ENCODE results near the gene ROBO1. TPM values are rescaled to one million over a fixed set of nuclear protein-coding genes. Genes with fewer than 3 reads are reported as not detected.
"Not testable (repeated sequence)": the region's sequence is repeated elsewhere in the genome, so short reads cannot be mapped to it uniquely, and the experiment has no call there.

ROBO1 gene
- total RNA-seq, 1 donor from 2014 or later: 0.64 TPM

DNA sequence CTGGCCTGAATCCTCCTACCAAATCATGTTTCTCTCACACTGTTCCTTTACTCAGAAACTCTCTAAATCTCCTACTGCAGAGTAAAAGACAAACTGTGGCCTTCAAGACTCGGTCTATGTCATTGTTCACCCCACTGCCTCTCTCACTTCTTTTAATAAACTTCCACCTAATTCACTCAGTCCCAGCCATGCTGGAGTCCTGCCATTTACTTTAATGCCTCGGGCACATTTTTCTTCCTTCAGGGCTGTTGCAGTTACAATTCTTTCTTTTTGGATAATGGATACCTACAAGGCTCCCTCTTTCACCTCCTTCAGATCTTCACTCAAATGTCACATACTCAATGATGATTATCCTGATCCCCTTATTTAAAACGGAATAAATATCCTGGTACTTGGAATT, 955.6 kb downstream of the ROBO1 start:
- no peak for DNase-seq (ENCODE audit: low read depth in 2 of 2)

- DNase-seq (ENCODE audit: low read depth in 2 of 2): no peak
Measured at GRCh38 chr3:78809966-78810365, 957.8 kb downstream of the ROBO1 start.

- DNase-seq (ENCODE audit: low read depth in 2 of 2): no peak
Measured at GRCh38 chr3:78804251-78805037, 963.4 kb downstream of the ROBO1 start.

- DNase-seq (ENCODE audit: low read depth in 2 of 2): no peak
Measured at GRCh38 chr3:78802562-78802930, 965.3 kb downstream of the ROBO1 start.

DNA sequence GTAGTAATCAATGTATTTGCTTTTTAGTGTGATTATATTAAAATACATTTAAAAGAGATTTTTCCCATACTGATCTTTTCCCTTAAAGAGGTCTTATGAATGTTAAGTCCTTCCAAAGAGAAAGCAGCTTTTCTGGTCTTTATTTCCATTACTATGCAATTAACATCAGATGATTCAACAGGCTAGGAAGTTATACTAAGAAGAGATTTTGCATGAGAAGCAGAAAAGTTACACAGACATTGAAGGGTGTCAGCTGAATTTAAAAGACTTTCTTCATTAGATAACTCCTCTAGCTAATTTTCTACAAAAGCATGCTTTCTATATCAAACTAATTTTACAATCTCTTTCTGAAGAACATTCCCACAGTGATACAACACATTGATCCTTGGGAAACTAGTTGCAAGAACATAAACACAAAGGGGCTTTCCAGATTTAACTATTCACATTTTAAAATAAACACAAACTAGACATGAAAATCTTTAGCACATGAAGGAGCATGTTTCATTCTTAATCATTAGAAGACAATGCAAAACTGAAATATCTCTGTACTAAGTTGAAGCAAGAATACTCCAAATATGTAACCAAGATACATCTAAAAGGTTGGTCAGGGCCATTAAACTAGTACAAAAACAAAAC, 965.8 kb downstream of the ROBO1 start:
- DNase-seq (ENCODE audit: low read depth in 2 of 2): no peak

- DNase-seq (ENCODE audit: low read depth in 2 of 2): no peak
Measured at GRCh38 chr3:78799681-78800080, 968.1 kb downstream of the ROBO1 start.

- DNase-seq (ENCODE audit: low read depth in 2 of 2): no peak
Measured at GRCh38 chr3:78798266-78798832, 969.4 kb downstream of the ROBO1 start.

- no peak for DNase-seq (ENCODE audit: low read depth in 2 of 2)
Measured at GRCh38 chr3:78794431-78794830, 973.4 kb downstream of the ROBO1 start.

- no peak for DNase-seq (ENCODE audit: low read depth in 2 of 2)
Measured at GRCh38 chr3:78792733-78793132, 975.1 kb downstream of the ROBO1 start.

DNA sequence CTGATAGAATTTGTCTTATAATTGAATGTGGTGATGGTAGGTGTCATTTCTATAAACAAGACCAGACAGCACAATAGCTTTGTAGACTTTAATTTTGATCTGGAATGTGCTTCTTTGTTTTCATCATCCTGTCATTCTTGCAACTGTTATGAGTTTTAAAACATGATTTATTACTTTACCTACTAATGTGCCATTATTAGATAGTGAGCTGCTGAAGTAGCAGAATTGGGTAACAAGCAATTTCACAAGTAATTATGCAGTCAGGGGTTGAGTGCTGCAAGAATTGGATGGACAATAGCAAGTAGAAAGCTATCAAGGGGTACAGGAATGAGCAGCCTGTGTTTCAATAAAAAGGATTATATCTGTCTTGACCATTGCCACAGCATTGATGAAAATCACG, 975.6 kb downstream of the ROBO1 start:
- DNase-seq (ENCODE audit: low read depth in 2 of 2): no peak

DNA sequence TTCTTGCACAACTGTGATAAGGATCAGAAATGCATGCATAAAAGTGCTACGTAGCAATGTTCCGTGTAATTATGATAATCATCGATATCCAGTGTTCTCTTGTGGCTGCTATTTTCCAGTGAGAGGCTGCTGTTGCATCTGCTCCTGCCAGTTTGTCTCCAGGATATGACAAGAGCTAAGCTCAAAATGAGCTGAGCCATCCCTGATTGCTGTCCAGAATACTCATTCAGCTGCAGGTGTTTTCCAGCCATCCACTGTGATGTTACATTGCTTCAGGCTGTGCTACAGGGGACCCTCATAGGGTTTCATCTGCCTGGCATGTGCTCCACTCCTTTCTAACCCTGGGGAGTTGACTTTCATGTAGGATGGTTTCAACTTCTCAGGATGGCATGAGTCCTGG, 976.0 kb downstream of the ROBO1 start:
- DNase-seq (ENCODE audit: low read depth in 2 of 2): no peak

DNA sequence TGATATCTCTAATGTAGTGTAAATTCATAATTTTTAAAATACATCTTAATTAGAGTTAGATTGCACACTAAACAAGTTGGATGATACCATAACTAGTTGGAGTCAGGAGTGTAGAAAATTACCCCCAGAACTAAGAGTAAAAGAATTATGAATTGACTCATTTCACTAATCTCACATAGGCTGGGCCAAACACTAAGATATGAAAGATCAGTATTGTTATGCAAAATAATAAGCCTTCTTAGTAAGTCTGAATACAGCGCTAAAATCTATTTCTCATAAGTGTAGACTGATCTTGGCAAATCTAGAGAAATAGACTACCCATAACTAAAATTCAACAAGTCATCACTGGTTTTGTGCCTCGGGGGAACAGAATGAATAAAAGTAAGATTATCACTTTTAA, 979.0 kb downstream of the ROBO1 start:
- no peak for DNase-seq (ENCODE audit: low read depth in 2 of 2)

GRCh38 chr3:78785004-78785403, 982.8 kb downstream of the ROBO1 start:
- no peak for DNase-seq (ENCODE audit: low read depth in 2 of 2)

GRCh38 chr3:78781351-78781750, 986.4 kb downstream of the ROBO1 start:
- DNase-seq (ENCODE audit: low read depth in 2 of 2): no peak

DNA sequence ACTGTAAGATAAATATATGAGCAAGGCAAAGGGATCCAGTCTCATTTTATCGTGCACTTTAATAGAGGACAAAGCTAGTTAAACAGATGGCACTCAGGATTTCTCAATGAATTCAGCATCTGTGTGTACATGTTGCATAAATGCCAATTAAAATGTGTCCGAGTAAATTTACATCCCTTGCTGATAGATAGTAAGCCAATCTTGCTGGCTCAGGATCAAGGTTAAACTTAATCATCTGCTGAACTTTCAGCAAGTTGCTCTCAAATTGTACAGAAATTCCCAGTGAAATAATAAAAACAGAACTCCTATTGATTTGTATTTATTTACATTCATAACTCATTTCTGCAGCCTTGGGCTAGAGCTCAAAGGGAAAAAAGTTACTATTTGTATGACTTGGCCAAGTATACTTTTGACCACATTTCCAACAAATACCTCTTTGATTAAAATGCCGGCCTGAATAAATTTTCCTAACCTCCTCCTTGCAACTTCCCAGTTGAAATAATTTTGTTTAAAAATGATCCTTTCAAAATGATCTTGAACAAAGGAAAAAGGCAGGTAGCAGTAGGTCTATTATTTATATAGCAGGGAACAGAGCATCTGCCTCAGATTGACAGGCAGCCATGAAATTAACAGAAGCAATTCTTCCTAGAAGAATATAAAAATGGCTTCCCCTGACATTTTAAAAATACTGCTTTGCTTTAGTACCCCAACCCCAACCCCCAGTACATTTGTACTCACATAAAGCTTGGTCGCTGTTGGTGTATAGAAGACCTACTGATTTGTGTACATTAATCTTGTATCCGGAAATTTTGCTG, 1001.9 kb downstream of the ROBO1 start:
- no peak for DNase-seq (ENCODE audit: low read depth in 2 of 2)

DNA sequence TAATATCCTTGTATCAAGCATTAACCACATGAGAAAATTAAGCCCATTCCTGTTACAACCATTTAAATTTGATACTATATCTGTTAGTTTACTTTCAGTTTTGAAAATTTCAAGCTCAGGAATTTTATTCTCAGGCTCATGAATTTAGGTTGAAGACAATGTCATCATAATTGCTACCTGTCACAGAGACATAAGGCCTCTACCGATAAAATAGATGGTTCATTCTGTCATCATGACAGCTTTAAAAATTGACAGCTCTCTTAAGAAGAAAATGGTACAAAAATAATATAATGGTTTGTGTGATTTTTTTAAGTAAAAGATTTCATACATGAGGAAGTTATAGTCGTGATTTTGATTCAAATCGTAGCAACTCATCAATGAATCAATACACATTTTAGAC, 1003.2 kb downstream of the ROBO1 start:
- DNase-seq (ENCODE audit: low read depth in 2 of 2): no peak

GRCh38 chr3:78762121-78762520, 1005.7 kb downstream of the ROBO1 start:
- no peak for DNase-seq (ENCODE audit: low read depth in 2 of 2)

DNA sequence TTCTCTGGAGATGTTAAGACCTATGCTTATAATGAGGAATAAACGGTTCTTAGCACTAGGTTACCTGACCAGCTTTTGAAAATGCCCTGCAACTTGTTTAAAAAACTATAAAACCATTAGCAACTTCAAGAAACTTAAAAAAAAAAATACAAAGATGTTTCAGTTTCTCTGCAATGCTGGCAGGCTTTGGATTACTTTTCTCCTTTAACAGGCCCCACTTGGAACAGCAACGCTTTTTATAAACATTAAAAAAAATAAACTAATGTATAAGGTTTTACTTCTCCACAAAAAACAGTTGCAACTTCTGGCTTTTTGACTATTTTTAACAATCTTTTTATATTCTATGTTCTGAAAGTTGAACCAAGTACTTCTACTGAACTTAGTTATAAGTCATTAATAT, 1006.7 kb downstream of the ROBO1 start:
- DNase-seq (ENCODE audit: low read depth in 2 of 2): no peak

DNA sequence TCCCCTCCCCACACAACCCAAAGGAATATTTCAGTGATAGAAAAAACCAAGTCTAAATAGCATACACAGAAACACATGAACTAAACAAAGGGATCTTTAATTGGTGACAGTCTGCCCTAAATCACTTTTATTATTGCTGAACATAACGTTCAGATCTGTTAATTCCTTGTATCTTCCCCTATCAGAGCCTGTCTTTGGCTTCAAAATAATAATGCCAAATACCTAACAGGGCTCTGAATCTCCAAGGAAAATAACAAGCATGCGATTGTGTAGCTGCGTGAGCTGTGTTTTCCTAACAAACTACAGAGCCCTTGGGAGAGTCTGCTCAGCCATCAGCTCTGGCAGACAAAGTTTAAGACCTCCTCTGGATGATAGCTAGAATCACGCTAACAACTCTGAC, 1010.1 kb downstream of the ROBO1 start:
- DNase-seq (ENCODE audit: low read depth in 2 of 2): no peak

DNA sequence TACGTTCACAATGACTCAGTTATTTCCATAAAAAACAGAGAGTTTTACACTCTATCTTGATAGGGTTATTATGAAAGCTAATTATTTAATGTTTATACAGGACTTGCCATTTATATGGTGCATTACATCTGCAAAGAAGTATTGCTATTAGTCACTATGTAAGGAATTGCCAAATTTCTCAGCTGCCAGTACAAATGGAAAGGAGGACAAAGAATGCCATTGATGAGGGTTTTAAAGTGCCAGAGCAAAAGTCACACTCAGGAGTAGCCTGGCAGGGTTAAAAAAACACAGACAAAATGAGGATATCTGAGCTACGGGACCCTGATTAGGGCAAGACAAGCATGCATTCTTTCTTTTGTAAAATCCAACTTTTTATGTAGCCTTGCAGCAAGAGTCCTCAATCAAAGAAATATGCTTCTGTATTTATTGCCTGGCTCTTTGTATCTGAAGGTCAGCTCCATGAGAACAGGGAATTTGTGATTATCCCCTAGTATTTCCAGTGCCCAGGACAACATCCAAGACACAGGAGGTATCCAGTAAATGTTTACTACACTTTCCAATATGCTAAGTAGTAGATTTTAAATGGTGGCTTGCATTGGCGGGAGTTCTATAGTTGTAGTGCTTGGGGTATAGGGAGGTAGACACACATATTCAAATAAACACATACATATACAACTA, 1013.6 kb downstream of the ROBO1 start:
- DNase-seq (ENCODE audit: low read depth in 2 of 2): no peak

DNA sequence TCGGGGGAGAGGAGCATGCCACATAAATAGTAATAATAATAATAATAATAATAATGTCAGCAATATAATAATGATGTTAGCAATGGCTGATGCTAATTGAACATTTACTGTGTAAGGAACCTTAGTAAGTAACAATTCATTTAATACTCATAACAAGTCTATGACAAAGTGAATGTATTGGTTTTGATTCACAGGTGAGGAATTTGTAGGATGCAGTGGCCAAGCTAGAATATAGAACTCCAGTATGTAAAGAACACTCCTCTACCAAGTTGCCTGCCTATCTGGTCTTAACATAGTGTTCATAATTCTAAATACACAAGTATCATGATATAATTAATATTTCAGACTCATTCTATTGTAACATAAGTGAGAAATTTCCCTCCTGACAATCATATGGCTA, 1016.5 kb downstream of the ROBO1 start:
- no peak for DNase-seq (ENCODE audit: low read depth in 2 of 2)

DNA sequence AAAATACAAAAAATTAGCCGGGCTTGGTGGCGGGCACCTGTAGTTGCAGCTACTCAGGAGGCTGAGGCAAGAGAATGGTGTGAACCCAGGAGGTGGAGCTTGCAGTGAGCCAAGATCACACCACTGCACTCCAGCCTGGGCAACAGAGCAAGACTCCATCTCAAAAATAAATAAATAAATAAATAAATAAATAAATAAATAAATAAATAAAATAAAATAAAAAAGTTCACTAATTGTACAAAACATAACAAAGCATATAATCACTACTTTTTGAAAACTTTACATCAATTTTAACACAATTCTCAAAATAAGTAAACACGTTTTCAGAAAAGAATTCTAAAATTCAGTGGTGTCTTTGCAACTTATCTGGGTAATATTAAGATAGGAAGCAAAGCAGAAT, 1017.5 kb downstream of the ROBO1 start:
- not testable (repeated sequence) for DNase-seq (ENCODE audit: low read depth in 2 of 2)

Data from dermis microvascular lymphatic vessel endothelial cell (primary cell).